Fibroblast of the aortic adventitia (primary cell): ENCODE data around the gene EYS. TPM values are rescaled to one million over a fixed set of nuclear protein-coding genes. Genes with fewer than 3 reads are reported as not detected.

Experiments used
- DNase-seq: peaks from one replicate; pipeline ENCODE4 v3.0.0-alpha.2; 2010; ENCODE audit warnings: low read depth
- H3K4me3 ChIP-seq: 2 replicates; pipeline ENCODE4 v1.5.1; 2011; ENCODE audit warnings: low read depth, mild to moderate bottlenecking, control low read depth, low read length, moderate library complexity
- CTCF ChIP-seq: IDR thresholded peaks from 2 replicates; pipeline ENCODE4 v1.5.1; 2011; ENCODE audit warnings: mild to moderate bottlenecking, low read length, control low read depth, inconsistent platforms; ENCODE audit not compliant: insufficient read depth
- total RNA-seq: library from RNA; depleted of rRNA; stranded (reverse); fragments of >200 nt; gene quantifications from 2 replicates; pipeline ENCODE4 v1.2.3, GENCODE V29; 2012; ENCODE audit warnings: low replicate concordance

EYS gene
- total RNA-seq, 1 donor = 0.09 TPM

GRCh38 chr6:65231616-65232015 is 475.4 kb downstream of the EYS start:
- DNase-seq = no peak
- TF ChIP-seq CTCF = no peak

GRCh38 chr6:65229825-65230224 is 477.2 kb downstream of the EYS start:
- no peak for TF ChIP-seq CTCF
- no peak for DNase-seq
- no peak overlapping the region for H3K4me3 ChIP-seq

More at GRCh38 chr6:65231616-65232015, 475.4 kb downstream of the EYS start:
- no peak overlapping the region for H3K4me3 ChIP-seq

- TF ChIP-seq CTCF = no peak
- DNase-seq = no peak
- H3K4me3 ChIP-seq = no peak overlapping the region
Measured at GRCh38 chr6:65221153-65221552, 485.9 kb downstream of the EYS start.

- TF ChIP-seq CTCF = no peak
- no peak overlapping the region for H3K4me3 ChIP-seq
- DNase-seq = no peak
Measured at GRCh38 chr6:65202738-65203137, 504.3 kb downstream of the EYS start.

GRCh38 chr6:65199683-65200082 is 507.3 kb downstream of the EYS start:
- no peak for DNase-seq
- no peak overlapping the region for H3K4me3 ChIP-seq
- no peak for TF ChIP-seq CTCF

GRCh38 chr6:65199121-65199520 is 507.9 kb downstream of the EYS start:
- TF ChIP-seq CTCF = no peak
- DNase-seq = no peak
- no peak overlapping the region for H3K4me3 ChIP-seq

- no peak for TF ChIP-seq CTCF
- no peak overlapping the region for H3K4me3 ChIP-seq
- no peak for DNase-seq
Measured at GRCh38 chr6:65191471-65191870, 515.6 kb downstream of the EYS start.
